Subcutaneous abdominal adipose tissue (tissue), 5 donors: Measurements from ENCODE around the gene PACRG.
"Not testable (repeated sequence)": the region's sequence is repeated elsewhere in the genome, so short reads cannot be mapped to it uniquely, and the experiment has no call there.

Source experiments
- H3K27ac ChIP-seq: one replicate; pipeline ENCODE4 v1.7.0; 2013; ENCODE audit warnings: low read depth, mild to moderate bottlenecking, inconsistent platforms, low read length, moderate library complexity
- H3K27me3 ChIP-seq, 5 donors: one replicate each; pipeline ENCODE4 v1.7.0; 2013; ENCODE audit warnings: low read length in 5 of 5, inconsistent platforms in 1 of 5; ENCODE audit not compliant: control insufficient read depth in 5 of 5, insufficient read depth in 4 of 5
- H3K36me3 ChIP-seq, 5 donors: one replicate each; pipeline ENCODE4 v1.7.0; 2013; ENCODE audit warnings: low read length in 5 of 5; ENCODE audit not compliant: control insufficient read depth in 5 of 5, insufficient read depth in 5 of 5
- H3K4me1 ChIP-seq, 5 donors: one replicate each; pipeline ENCODE4 v1.7.0; 2013; ENCODE audit warnings: low read length in 5 of 5, mild to moderate bottlenecking in 3 of 5, moderate library complexity in 1 of 5; ENCODE audit not compliant: control insufficient read depth in 5 of 5, insufficient read depth in 5 of 5
- H3K4me3 ChIP-seq, 5 donors: one replicate each; pipeline ENCODE4 v1.7.0; 2013; ENCODE audit warnings: low read length in 5 of 5, low read depth in 1 of 5
- H3K9ac ChIP-seq, 5 donors: one replicate each; pipeline ENCODE4 v1.7.0; 2013; ENCODE audit warnings: low read length in 5 of 5, mild to moderate bottlenecking in 4 of 5, moderate library complexity in 3 of 5
- H3K9me3 ChIP-seq, 5 donors: one replicate each; pipeline ENCODE4 v1.7.0; 2013; ENCODE audit warnings: low read length in 5 of 5; ENCODE audit not compliant: control insufficient read depth in 5 of 5
- donor health status: healthy.
- donor health status: healthy.
- donor health status: healthy.
- donor health status: healthy.
- donor health status: healthy.

The PACRG gene

DNA sequence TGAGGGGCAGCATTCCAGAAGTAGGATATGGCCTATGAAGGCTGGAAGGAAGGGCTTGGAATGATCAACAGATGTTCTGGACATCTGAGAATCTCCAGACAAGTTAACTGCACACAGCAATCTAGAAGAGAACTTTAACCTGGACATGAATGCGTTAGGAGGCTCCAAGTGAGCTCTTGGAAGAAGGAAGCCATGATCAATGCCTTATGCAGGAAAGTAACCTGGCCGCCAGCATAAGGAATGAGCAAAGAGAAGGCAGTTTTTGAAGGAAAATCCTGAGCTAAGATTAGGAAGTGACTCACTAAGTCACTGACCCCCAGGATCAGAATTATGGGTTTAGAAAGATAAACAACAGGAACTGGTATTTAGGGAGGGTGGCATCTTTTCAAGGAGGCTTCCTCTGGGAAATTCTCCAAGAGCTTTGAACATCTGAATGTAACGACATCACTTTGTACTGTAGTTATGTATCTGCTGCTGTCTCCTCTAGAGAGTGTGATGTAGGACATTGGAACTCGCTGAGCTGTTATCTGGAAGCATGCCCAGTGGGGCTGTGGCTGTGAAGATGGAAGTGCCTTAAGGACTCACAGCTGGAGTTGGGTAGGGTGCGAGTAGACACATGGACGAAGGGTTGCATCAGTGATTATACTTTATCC lies 236.8 kb downstream of the PACRG start:
- H3K27me3 ChIP-seq = no peaks in the 10 kb centered on the region
- H3K9me3 ChIP-seq = no peaks in the 10 kb centered on the region
- H3K36me3 ChIP-seq = no peaks in the 10 kb centered on the region
- H3K4me1 ChIP-seq = peaks cover 0 to 6% (median 3%) of the 10 kb centered on the region in 5 donors
- no peak overlapping the region for H3K9ac ChIP-seq
- no peak overlapping the region for H3K4me3 ChIP-seq
- H3K27ac ChIP-seq = peak overlapping the region; percentile 11

DNA sequence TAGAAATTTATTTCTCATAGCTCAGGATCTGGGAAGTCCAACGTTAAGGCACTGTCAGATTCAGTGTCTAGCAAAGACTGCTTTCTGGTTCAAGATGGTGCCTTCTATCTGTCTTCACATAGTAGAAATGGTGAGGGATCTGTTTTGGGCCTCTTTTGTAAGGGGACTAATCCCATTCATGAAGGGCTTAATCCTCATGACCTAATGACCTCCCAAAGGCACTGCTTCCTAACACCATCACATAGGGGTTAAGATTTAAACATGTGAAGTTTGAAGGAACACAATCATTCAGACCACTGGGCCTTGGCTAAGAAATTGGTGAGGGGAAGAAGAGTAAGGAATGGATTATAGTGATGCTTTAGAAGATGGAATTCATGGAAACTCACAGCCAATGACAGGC lies 237.6 kb downstream of the PACRG start:
- no peaks in the 10 kb centered on the region for H3K9me3 ChIP-seq
- no peaks in the 10 kb centered on the region for H3K36me3 ChIP-seq
- peaks cover 0 to 6% (median 3%) of the 10 kb centered on the region in 5 donors for H3K4me1 ChIP-seq
- no peak overlapping the region for H3K4me3 ChIP-seq
- no peak overlapping the region for H3K27ac ChIP-seq
- no peaks in the 10 kb centered on the region for H3K27me3 ChIP-seq
- H3K9ac ChIP-seq = no peak overlapping the region

DNA sequence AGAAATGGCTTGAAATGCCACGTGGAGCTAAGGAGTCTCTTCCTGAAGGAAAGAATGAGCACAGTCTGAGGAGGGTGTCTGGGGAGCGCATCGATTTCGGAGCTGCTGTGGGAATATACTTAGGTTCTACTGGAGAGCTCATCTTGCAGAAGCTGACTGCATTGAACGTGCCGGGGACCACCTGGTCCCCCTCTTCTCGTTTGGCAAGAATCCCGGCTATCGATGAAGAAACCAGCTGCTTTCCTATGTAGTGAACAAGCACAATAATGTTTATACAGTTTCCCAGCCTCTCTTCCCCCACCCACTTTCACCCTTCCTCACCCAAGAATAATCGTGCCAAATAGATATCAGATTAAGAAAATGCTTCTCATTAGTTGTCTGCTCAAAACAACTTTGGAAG lies 242.5 kb downstream of the PACRG start:
- Histone ChIP-seq H3K9me3 (no peaks in the 10 kb centered on the region), H3K27ac (no peak overlapping the region), H3K27me3 (no peaks in the 10 kb centered on the region), H3K36me3 (no peaks in the 10 kb centered on the region), H3K9ac (no peak overlapping the region), H3K4me3 (no peak overlapping the region), H3K4me1 (no peaks in the 10 kb centered on the region)

DNA sequence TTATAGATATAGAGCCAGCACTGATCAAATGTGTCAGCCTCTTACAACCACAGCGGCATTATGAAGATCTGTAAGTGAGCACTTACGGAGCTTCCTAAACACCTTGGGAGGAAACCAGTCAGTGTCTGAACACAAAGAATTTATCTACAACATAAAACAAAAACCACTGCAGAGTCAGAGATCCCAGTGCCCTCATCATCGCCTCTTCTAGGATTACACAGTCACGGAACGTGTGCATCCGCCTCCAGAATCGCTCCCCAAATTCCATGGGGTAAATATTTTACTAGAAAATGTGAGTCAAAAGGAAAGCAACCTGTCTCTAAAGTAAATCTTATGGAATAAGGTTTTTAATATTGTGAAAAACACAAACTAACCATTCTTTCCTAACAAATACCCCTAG lies 243.6 kb downstream of the PACRG start:
- Histone ChIP-seq H3K27ac (no peak overlapping the region), H3K9me3 (no peaks in the 10 kb centered on the region), H3K4me3 (no peak overlapping the region), H3K4me1 (no peaks in the 10 kb centered on the region), H3K27me3 (no peaks in the 10 kb centered on the region), H3K9ac (no peak overlapping the region), H3K36me3 (no peaks in the 10 kb centered on the region)

DNA sequence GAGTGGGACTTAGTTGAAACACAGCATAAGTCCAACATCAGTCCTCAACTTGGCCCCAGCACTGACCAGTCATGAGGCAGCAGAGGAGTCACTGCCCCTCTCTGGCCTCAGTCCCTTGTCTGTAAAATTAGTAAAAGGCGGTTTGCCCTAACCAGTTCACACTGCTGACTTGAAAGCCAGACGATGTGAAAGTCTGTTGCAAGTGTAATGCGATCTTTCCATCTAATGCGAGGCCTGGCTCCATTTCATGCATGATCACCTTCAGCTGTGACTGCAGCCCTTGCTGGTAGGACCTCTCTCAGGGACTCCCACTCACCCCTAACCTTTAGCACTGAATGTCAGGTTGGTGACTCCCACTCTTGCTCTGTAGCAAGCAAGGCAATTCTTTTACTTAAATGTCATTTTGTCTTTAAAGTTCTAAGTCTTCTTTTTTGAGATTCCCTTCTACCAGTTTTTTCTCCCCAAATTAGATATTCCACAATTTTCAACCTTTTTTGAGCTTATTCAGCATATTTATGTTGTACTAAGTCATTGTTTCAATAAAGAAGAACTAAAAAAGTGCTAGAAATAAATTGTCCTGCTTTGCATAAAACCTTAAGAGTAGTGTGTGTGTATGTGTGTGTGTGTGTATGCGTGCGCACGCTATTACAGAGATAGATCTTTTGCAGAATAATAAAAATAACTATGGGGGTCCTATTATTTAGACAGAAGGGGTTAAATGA lies 245.5 kb downstream of the PACRG start:
- no peak overlapping the region for H3K9ac ChIP-seq
- no peaks in the 10 kb centered on the region for H3K4me1 ChIP-seq
- H3K27ac ChIP-seq = no peak overlapping the region
- H3K36me3 ChIP-seq = no peaks in the 10 kb centered on the region
- H3K4me3 ChIP-seq = no peak overlapping the region
- H3K27me3 ChIP-seq = no peaks in the 10 kb centered on the region
- H3K9me3 ChIP-seq = no peaks in the 10 kb centered on the region

DNA sequence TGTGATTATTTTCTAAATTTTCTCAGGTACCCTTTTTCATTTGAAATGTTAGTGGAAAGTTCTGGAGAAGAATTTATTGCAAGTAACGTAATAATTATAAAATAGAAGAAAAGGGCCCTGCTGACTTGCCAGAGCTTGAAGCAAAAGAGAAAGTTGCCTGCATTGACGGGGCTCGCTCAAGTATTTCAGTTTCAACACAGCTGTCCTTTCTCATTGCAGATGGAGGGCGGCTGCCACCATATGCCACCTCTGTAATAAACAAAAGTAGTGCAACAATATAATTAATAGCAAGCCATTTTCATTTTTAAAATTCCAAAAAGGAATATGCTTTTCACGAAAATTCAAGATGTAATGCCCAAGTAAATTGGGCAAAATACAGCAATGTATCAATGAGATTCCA lies 246.2 kb downstream of the PACRG start:
- Histone ChIP-seq H3K27ac (no peak overlapping the region), H3K4me3 (no peak overlapping the region), H3K36me3 (no peaks in the 10 kb centered on the region), H3K27me3 (no peaks in the 10 kb centered on the region), H3K9me3 (no peaks in the 10 kb centered on the region), H3K9ac (no peak overlapping the region), H3K4me1 (no peaks in the 10 kb centered on the region)

DNA sequence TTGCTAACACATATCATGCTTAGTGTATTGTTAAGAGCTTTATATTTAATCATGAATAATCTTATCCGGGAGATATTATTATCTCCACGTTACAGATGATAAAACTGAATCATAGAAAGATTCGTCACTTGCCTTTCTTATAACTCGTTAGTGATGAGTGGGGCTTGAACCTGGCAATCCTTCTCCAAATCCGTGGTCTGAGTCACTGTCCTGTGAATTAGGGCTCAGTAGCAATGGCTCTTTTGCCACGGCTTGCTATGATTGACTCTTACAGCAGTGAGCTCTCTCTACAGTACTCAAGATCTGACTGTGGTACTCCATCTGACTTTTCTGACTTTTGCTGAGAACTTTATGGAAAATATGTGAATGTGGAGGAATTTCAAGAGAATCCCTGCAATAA lies 246.9 kb downstream of the PACRG start:
- H3K9ac ChIP-seq = no peak overlapping the region
- H3K36me3 ChIP-seq = no peaks in the 10 kb centered on the region
- no peaks in the 10 kb centered on the region for H3K27me3 ChIP-seq
- no peak overlapping the region for H3K4me3 ChIP-seq
- no peaks in the 10 kb centered on the region for H3K4me1 ChIP-seq
- H3K9me3 ChIP-seq = no peaks in the 10 kb centered on the region
- H3K27ac ChIP-seq = no peak overlapping the region

DNA sequence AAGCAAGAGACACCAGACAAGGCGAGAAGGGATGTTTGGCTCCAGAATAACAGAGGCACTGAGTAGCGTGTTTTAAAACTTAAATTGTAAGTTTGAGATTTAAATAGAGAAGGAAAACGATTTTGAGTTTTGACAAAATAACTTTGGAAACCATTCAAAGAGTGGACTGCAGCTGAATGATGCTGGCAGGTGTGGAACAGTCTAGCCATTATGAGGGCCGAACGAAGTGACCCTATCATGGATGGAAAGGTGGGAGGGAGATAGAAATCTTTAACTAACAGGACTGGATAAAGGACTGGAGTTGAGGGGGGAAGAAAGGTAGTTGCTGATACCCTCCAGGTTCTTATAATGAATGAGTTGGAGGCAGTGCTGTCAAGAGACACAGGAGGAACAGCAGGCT lies 248.4 kb downstream of the PACRG start:
- Histone ChIP-seq H3K36me3 (no peaks in the 10 kb centered on the region), H3K27me3 (no peaks in the 10 kb centered on the region), H3K9me3 (no peaks in the 10 kb centered on the region), H3K4me1 (no peaks in the 10 kb centered on the region), H3K9ac (no peak overlapping the region), H3K27ac (no peak overlapping the region), H3K4me3 (no peak overlapping the region)

DNA sequence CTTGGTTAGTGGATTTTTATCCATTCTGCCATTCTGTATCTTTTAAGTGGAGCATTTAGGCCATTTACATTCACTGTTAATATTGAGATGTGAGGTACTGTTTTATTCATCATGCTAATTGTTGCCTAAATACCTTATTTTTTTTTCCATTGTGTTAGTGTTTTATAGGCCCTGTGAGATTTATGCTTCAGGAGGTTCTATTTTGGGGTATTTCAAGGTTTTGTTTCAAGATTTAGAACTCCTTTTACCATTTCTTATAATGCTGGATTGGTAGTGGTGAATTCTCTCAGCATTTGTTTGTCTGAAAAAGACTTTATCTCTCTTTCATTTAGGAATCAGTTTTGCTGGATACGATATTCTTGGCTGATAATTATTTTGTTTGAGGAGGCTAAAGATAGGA lies 255.5 kb downstream of the PACRG start:
- H3K4me3 ChIP-seq, H3K27me3 ChIP-seq, H3K4me1 ChIP-seq, H3K27ac ChIP-seq, H3K9ac ChIP-seq, H3K36me3 ChIP-seq: not testable (repeated sequence)
- H3K9me3 ChIP-seq = peaks cover 0 to 17% (median 9%) of the 10 kb centered on the region in 5 donors

DNA sequence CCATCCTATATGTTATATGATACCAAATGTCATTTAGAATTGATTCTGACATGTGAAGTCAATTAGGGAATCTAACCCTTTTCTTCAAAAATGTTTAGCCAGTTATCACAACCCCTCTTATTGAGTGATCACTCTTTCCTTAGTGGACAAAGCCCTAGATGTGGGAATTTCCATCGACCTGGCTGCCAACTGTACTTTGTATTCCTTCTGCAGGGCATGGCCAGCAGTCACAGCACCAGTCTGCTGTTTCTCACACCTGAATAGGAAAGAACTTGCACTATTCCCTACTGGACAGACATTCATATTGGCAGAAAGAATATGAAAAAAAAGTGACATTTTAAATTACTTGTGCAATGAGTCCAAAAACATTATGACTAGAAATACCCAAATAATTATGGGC lies 271.0 kb downstream of the PACRG start:
- no peak overlapping the region for H3K27ac ChIP-seq
- no peaks in the 10 kb centered on the region for H3K9me3 ChIP-seq
- no peaks in the 10 kb centered on the region for H3K4me1 ChIP-seq
- H3K4me3 ChIP-seq = no peak overlapping the region
- no peaks in the 10 kb centered on the region for H3K27me3 ChIP-seq
- H3K9ac ChIP-seq = no peak overlapping the region
- no peaks in the 10 kb centered on the region for H3K36me3 ChIP-seq
